Pancreas (tissue), 10 donors: Measurements from ENCODE around the gene MADD. TPM values are rescaled to one million over a fixed set of nuclear protein-coding genes. Genes with fewer than 3 reads are reported as not detected.

Source experiments
- ATAC-seq, 4 donors: fragments of 200-7000 bp; cut with Tn5 transposase; one replicate each; pipeline versions ENCODE4 v1.8.0 to v1.9.1; 2020; ENCODE audit warnings: mild to moderate bottlenecking in 4 of 4, moderate library complexity in 4 of 4
- DNase-seq, 6 donors: peaks; one replicate each; pipeline ENCODE4 v3.0.0-alpha.2; 2020
- FAIRE-seq: peaks from 2 replicates; lab custom pipeline; 2012; peaks lifted over from hg19 to GRCh38; lab: Jason Lieb, UNC
- H3K27ac ChIP-seq, 4 donors: fragments of 200-600 bp; sonication (generic); 1 replicate in 3 of 4; 2 replicates in 1 of 4; pipeline versions ENCODE4 v1.5.0 to v1.8.0; 2020
- H3K27me3 ChIP-seq, 4 donors: fragments of 200-600 bp; one replicate each; pipeline ENCODE4 v1.8.0; 2021
- H3K36me3 ChIP-seq, 3 donors: fragments of 200-600 bp; sonication (generic) in 1 of 3; one replicate each; pipeline versions ENCODE4 v1.5.0 to v1.8.0; 2020 to 2021
- H3K4me1 ChIP-seq, 3 donors: fragments of 200-600 bp; one replicate each; pipeline ENCODE4 v1.8.0; 2021
- H3K4me3 ChIP-seq, 4 donors: fragments of 200-600 bp; sonication (generic) in 2 of 4; one replicate each; pipeline versions ENCODE4 v1.5.0 to v1.8.0; 2020 to 2021
- H3K9me3 ChIP-seq, 4 donors: fragments of 200-600 bp; one replicate each; pipeline ENCODE4 v1.8.0; 2021
- CTCF ChIP-seq, 4 donors: fragments of 200-600 bp; sonication (generic) in 3 of 4; IDR thresholded peaks; one replicate each; pipeline versions ENCODE4 v1.5.0 to v1.8.0; 2021; ENCODE audit warnings: antibody characterized with exemption in 4 of 4
- WGBS, 2 donors: extraction: QIAGEN DNeasy Blood & Tissue Kit; methylation state at CpG; one replicate each; pipeline ENCODE4 v1.1.7; 2013; 5-methylcytosine and 5-hydroxymethylcytosine counted together
- intact Hi-C, 3 donors: fragments of 100-400 bp; cut with DNase I; formaldehyde crosslinking; loops; one replicate each; pipeline versions ENCODE4 v1.11.1 to v1.14.2; 2022
- polyA plus RNA-seq, 2 donors: library from polyadenylated mRNA; stranded (reverse); fragments of 200-250 nt; gene quantifications; one replicate each; pipeline ENCODE4 v1.2.3, GENCODE V29; 2013
- total RNA-seq, 6 donors: library from RNA; stranded (reverse); fragmentation: NEBNext Ultra II Directional in 4 of 6; extraction: Animal tissue kit (Norgen Biotek cat#: 25700) in 4 of 6; gene quantifications; one replicate each; pipeline versions ENCODE4 v1.2.1 to v1.2.4, GENCODE V29; 2021 to 2023
- donor health status: healthy with polysubstance abuse.
- donor health status: DM: no; HTN: no; CAD: no; lungs with moderate emphysema.
- donor health status: DM: no; HTN: no; CAD: no.
- donor health status: control.
- donor health status: control.
- donor health status: Bipolar disorder and iron deficiency.
- donor health status: DM: yes; HTN: yes; CAD: no.
- donor health status: DM: no; HTN: no; CAD: no.
- donor health status: DM: no; HTN: no; CAD: no.
- donor health status: DM: yes; HTN: yes; CAD: no.

MADD gene
- total and polyA plus RNA-seq, 8 donors: 15.0 to 36.9 (median 21.3) TPM

GRCh38 chr11:47366020-47366490 lies 96.1 kb downstream of the MADD start:
- ATAC-seq: no peak
- WGBS, 2 donors: 51 to 63% methylated on average over 1 of the region's 1 CpG
- no peaks in the 10 kb centered on the region for H3K27me3 ChIP-seq
- no peaks in the 10 kb centered on the region for H3K36me3 ChIP-seq
- FAIRE-seq: no peak
- no peak overlapping the region for H3K4me3 ChIP-seq
- intact Hi-C loops: no loop called here
- H3K27ac ChIP-seq: no peak overlapping the region
- no peak for TF ChIP-seq CTCF (IDR thresholded peaks at IDR 0.05)
- H3K9me3 ChIP-seq: no peaks in the 10 kb centered on the region
- no peak for DNase-seq
- H3K4me1 ChIP-seq: no peaks in the 10 kb centered on the region

- Histone ChIP-seq H3K4me3 (no peak overlapping the region), H3K27me3 (no peaks in the 10 kb centered on the region), H3K27ac (no peak overlapping the region), H3K4me1 (no peaks in the 10 kb centered on the region), H3K9me3 (no peaks in the 10 kb centered on the region), H3K36me3 (no peaks in the 10 kb centered on the region)
- intact Hi-C loops: loop anchor here in 1 of 3 donors (10.0 kb wide), 1 partner anchor 75 kb away; the partner anchor contains the start of gene RAPSN
- ATAC-seq: no peak
- FAIRE-seq: no peak
- no peak for TF ChIP-seq CTCF (IDR thresholded peaks at IDR 0.05)
- DNase-seq: no peak
- 47 to 49% methylated on average over 3 of the region's 3 CpGs for WGBS, 2 donors
These were observed 99.7 kb downstream of the MADD start for GRCh38 chr11:47369676-47370075.

- no peak overlapping the region for H3K4me3 ChIP-seq
- ATAC-seq (no peak), DNase-seq (no peak), FAIRE-seq (no peak)
- H3K9me3 ChIP-seq: no peaks in the 10 kb centered on the region
- no peaks in the 10 kb centered on the region for H3K36me3 ChIP-seq
- intact Hi-C loops: loop anchor here in 1 of 3 donors (10.0 kb wide), 1 partner anchor 72 kb away; the partner anchor contains the start of gene RAPSN
- H3K27me3 ChIP-seq: no peaks in the 10 kb centered on the region
- H3K4me1 ChIP-seq: no peaks in the 10 kb centered on the region
- no peak for TF ChIP-seq CTCF (IDR thresholded peaks at IDR 0.05)
- 58 to 77% methylated on average over 7 of the region's 7 CpGs for WGBS, 2 donors
- no peak overlapping the region for H3K27ac ChIP-seq
These were observed 102.5 kb downstream of the MADD start for GRCh38 chr11:47372422-47372821.

GRCh38 chr11:47373876-47374719 lies 104.2 kb downstream of the MADD start:
- Histone ChIP-seq H3K36me3 (no peaks in the 10 kb centered on the region), H3K9me3 (no peaks in the 10 kb centered on the region), H3K27me3 (no peaks in the 10 kb centered on the region), H3K4me3 (no peak overlapping the region), H3K27ac (no peak overlapping the region), H3K4me1 (no peaks in the 10 kb centered on the region)
- WGBS, 2 donors: 36 to 43% methylated on average over 19 of the region's 19 CpGs
- peak; percentile 83 to 95 (median 91) for TF ChIP-seq CTCF (IDR thresholded peaks at IDR 0.05)
- no peak for FAIRE-seq
- peak; percentile 68 to 96 (median 82) for DNase-seq
- intact Hi-C loops: loop anchor here in 1 of 3 donors (10.0 kb wide), 1 partner anchor 71 kb away; the partner anchor contains the start of gene RAPSN
- ATAC-seq: peak; percentile 88 to 95 (median 90)

- Histone ChIP-seq H3K27ac (no peak overlapping the region), H3K36me3 (no peaks in the 10 kb centered on the region), H3K4me3 (no peak overlapping the region), H3K27me3 (no peaks in the 10 kb centered on the region), H3K4me1 (no peaks in the 10 kb centered on the region), H3K9me3 (no peaks in the 10 kb centered on the region)
- no peak for DNase-seq
- TF ChIP-seq CTCF (IDR thresholded peaks at IDR 0.05): no peak
- WGBS, 2 donors: 72 to 81% methylated on average over 5 of the region's 5 CpGs
- no peak for FAIRE-seq
- intact Hi-C loops: loop anchor here in 2 of 3 donors (5.0 to 10.0 kb wide), 2 partner anchors 70 to 73 kb away; partner anchors contain the start of gene RAPSN (in 2 of the 2)
- ATAC-seq: no peak
These were observed 104.7 kb downstream of the MADD start for GRCh38 chr11:47374720-47375019.
